Vagina (tissue), 2 donors: ENCODE data around the gene ADGRL3. TPM values are rescaled to one million over a fixed set of nuclear protein-coding genes. Genes with fewer than 3 reads are reported as not detected.

Experiments
- DNase-seq, 2 donors: peaks; one replicate each; pipeline ENCODE4 v3.0.0-alpha.2; 2017; ENCODE audit errors: extremely low spot score in 2 of 2
- H3K27ac ChIP-seq: fragments of 200-600 bp; sonication (generic); one replicate; pipeline ENCODE4 v1.5.1; 2019
- H3K27me3 ChIP-seq: fragments of 200-600 bp; sonication (generic); one replicate; pipeline ENCODE4 v1.5.1; 2019
- H3K36me3 ChIP-seq, 2 donors: fragments of 200-600 bp; sonication (generic); one replicate each; pipeline ENCODE4 v1.5.1; 2017 to 2019
- H3K4me1 ChIP-seq: fragments of 200-600 bp; sonication (generic); one replicate; pipeline ENCODE4 v1.5.1; 2019
- H3K4me3 ChIP-seq, 2 donors: fragments of 200-600 bp; sonication (generic); 1 replicate in 1 of 2; 2 replicates in 1 of 2; pipeline ENCODE4 v1.5.1; 2016 to 2019
- H3K9me3 ChIP-seq: fragments of 200-600 bp; sonication (generic); one replicate; pipeline ENCODE4 v1.5.1; 2019
- POLR2A ChIP-seq, 2 donors: fragments of 450-650 bp; IDR thresholded peaks; one replicate each; pipeline ENCODE4 v1.6.1; 2017; ENCODE audit warnings: antibody characterized with exemption in 2 of 2, mild to moderate bottlenecking in 2 of 2, moderate library complexity in 2 of 2
- POLR2AphosphoS5 ChIP-seq, 2 donors: sonication (generic); formaldehyde crosslinking; IDR thresholded peaks; one replicate each; pipeline ENCODE4 v1.9.0; 2017; ENCODE audit warnings: antibody characterized with exemption in 2 of 2, mild to moderate bottlenecking in 2 of 2, low read depth in 1 of 2; ENCODE audit not compliant: insufficient read depth in 1 of 2
- intact Hi-C: fragments of 100-400 bp; cut with DNase I; formaldehyde crosslinking; loops from one replicate; pipeline ENCODE4 v1.15.1; 2023
- total RNA-seq: library from RNA; depleted of rRNA; stranded (reverse); fragments of >200 nt; gene quantifications from one replicate; pipeline ENCODE4 v1.2.3, GENCODE V29; 2016
- TF ChIP-seq, protein P1 (sequence below), 3 experiments: fragments of 450-650 bp in 2 of 3; fragments of 200-600 bp in 1 of 3; sonication (generic) in 1 of 3; IDR thresholded peaks; one replicate each; pipeline ENCODE4 v1.5.1; 2017 to 2019; ENCODE audit warnings: antibody characterized with exemption in 3 of 3, mild to moderate bottlenecking in 2 of 3, moderate library complexity in 2 of 3

Gene ADGRL3
- total RNA-seq, 1 donor from 2014 or later: 16.9 TPM

DNA sequence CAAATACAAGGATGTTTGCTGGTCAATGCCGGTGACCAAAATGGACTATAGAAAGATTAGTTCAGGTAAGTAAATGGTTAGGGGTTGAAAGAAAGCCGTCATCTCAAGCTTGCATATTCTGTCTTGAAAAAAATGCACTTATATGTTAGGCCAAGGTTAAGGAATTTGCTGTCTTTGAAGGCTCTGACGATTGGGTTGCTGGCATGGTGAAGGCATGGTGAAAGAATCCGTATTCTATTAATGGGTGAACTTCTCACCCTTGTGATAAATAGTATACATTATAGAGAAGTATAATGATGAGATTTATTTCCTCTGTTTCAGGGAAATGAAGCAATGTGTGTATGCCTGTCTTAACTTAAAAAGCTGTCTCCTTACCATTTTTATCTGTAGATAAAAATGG lies 132.6 kb downstream of the ADGRL3 start:
- no peak for TF ChIP-seq POLR2A (IDR thresholded peaks at IDR 0.05)
- TF ChIP-seq POLR2AphosphoS5 (IDR thresholded peaks at IDR 0.05; ENCODE audit: insufficient read depth in 1 of 2, low read depth in 1 of 2): no peak
- TF ChIP-seq, protein P1, sequence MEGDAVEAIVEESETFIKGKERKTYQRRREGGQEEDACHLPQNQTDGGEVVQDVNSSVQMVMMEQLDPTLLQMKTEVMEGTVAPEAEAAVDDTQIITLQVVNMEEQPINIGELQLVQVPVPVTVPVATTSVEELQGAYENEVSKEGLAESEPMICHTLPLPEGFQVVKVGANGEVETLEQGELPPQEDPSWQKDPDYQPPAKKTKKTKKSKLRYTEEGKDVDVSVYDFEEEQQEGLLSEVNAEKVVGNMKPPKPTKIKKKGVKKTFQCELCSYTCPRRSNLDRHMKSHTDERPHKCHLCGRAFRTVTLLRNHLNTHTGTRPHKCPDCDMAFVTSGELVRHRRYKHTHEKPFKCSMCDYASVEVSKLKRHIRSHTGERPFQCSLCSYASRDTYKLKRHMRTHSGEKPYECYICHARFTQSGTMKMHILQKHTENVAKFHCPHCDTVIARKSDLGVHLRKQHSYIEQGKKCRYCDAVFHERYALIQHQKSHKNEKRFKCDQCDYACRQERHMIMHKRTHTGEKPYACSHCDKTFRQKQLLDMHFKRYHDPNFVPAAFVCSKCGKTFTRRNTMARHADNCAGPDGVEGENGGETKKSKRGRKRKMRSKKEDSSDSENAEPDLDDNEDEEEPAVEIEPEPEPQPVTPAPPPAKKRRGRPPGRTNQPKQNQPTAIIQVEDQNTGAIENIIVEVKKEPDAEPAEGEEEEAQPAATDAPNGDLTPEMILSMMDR (IDR thresholded peaks at IDR 0.05): no peak
- H3K4me1 ChIP-seq: no peaks in the 10 kb centered on the region
- intact Hi-C loops: no loop called here
- no peaks in the 10 kb centered on the region for H3K9me3 ChIP-seq
- no peak overlapping the region for H3K27ac ChIP-seq
- H3K36me3 ChIP-seq: no peaks in the 10 kb centered on the region
- H3K4me3 ChIP-seq: no peak overlapping the region
- no peaks in the 10 kb centered on the region for H3K27me3 ChIP-seq
- DNase-seq: no peak

- no peaks in the 10 kb centered on the region for H3K9me3 ChIP-seq
- H3K27me3 ChIP-seq: no peaks in the 10 kb centered on the region
- no peak for TF ChIP-seq POLR2A (IDR thresholded peaks at IDR 0.05)
- TF ChIP-seq, protein P1 (IDR thresholded peaks at IDR 0.05): no peak
- no peak for TF ChIP-seq POLR2AphosphoS5 (IDR thresholded peaks at IDR 0.05; ENCODE audit: insufficient read depth in 1 of 2, low read depth in 1 of 2)
- no peak for DNase-seq
- intact Hi-C loops: no loop called here
- no peaks in the 10 kb centered on the region for H3K4me1 ChIP-seq
- no peaks in the 10 kb centered on the region for H3K36me3 ChIP-seq
- no peak overlapping the region for H3K27ac ChIP-seq
- no peak overlapping the region for H3K4me3 ChIP-seq
Measured at GRCh38 chr4:61333490-61333889, 133.4 kb downstream of the ADGRL3 start.

DNA sequence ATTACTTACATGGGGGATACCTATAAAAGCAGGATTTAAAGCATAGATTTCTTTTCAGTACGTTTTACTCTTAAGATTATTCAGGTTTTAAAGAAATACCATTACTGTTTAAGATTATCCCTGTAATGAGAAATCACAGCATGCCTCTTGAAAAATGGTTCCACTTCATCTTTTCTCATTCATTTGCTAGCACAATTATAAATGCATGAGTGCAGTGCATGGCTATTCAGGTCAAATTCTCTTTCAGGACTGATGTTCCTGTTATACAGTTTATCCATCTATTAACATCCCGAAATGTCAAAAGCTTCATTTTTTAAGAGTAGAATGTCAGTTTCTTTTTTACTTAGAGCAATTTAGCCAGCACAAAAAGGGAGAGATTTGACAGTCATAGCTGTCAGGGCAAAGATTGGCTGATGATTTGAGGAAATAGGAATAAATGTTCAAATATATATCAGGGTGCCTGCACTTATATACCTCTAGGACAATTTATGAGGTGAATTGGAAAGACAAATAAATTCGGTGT lies 135.2 kb downstream of the ADGRL3 start:
- Histone ChIP-seq H3K4me3 (no peak overlapping the region), H3K36me3 (no peaks in the 10 kb centered on the region), H3K27ac (no peak overlapping the region), H3K27me3 (no peaks in the 10 kb centered on the region), H3K9me3 (no peaks in the 10 kb centered on the region), H3K4me1 (no peaks in the 10 kb centered on the region)
- TF ChIP-seq POLR2AphosphoS5 (IDR thresholded peaks at IDR 0.05; ENCODE audit: insufficient read depth in 1 of 2, low read depth in 1 of 2): no peak
- TF ChIP-seq, protein P1 (IDR thresholded peaks at IDR 0.05): no peak
- no peak for TF ChIP-seq POLR2A (IDR thresholded peaks at IDR 0.05)
- intact Hi-C loops: no loop called here
- no peak for DNase-seq

GRCh38 chr4:61336488-61336887 lies 136.4 kb downstream of the ADGRL3 start:
- no peaks in the 10 kb centered on the region for H3K4me1 ChIP-seq
- no peaks in the 10 kb centered on the region for H3K27me3 ChIP-seq
- no peaks in the 10 kb centered on the region for H3K36me3 ChIP-seq
- TF ChIP-seq, protein P1 (IDR thresholded peaks at IDR 0.05): no peak
- TF ChIP-seq POLR2A (IDR thresholded peaks at IDR 0.05): no peak
- TF ChIP-seq POLR2AphosphoS5 (IDR thresholded peaks at IDR 0.05; ENCODE audit: insufficient read depth in 1 of 2, low read depth in 1 of 2): no peak
- no peaks in the 10 kb centered on the region for H3K9me3 ChIP-seq
- intact Hi-C loops: no loop called here
- H3K4me3 ChIP-seq: no peak overlapping the region
- no peak for DNase-seq
- no peak overlapping the region for H3K27ac ChIP-seq

DNA sequence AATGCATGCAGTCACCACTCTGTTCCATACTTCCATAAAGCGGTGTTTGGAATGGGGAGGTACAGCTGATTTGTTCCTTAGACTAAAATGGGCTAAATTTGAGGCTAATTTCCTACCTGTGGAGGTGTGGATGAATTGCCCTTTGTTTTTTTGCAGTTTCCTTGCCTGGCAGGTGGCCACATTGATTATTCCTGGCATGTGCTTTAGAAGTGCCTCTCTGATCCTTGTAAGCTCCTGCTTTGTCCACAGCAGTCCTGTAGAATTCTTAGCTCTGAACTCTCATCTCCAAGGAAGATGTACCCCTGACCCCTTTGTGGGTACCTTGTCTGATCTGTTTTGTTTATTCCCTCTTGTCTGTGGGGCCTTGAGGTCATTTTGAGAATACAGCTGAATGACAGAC lies 136.8 kb downstream of the ADGRL3 start:
- Histone ChIP-seq H3K27ac (no peak overlapping the region), H3K36me3 (no peaks in the 10 kb centered on the region), H3K27me3 (no peaks in the 10 kb centered on the region), H3K4me1 (no peaks in the 10 kb centered on the region), H3K9me3 (no peaks in the 10 kb centered on the region), H3K4me3 (no peak overlapping the region)
- no peak for DNase-seq
- TF ChIP-seq, protein P1 (IDR thresholded peaks at IDR 0.05): no peak
- TF ChIP-seq POLR2AphosphoS5 (IDR thresholded peaks at IDR 0.05; ENCODE audit: insufficient read depth in 1 of 2, low read depth in 1 of 2): no peak
- TF ChIP-seq POLR2A (IDR thresholded peaks at IDR 0.05): no peak
- intact Hi-C loops: no loop called here
